Right atrium auricular region (tissue), 2 donors: ENCODE results near the gene SUGP1. TPM values are rescaled to one million over a fixed set of nuclear protein-coding genes. Genes with fewer than 3 reads are reported as not detected.

ENCODE experiments used
- DNase-seq: peaks from one replicate; pipeline ENCODE4 v3.0.0-alpha.2; 2019; ENCODE audit warnings: low spot score
- H3K27ac ChIP-seq, 2 donors: fragments of 200-600 bp; sonication (generic); 1 replicate in 1 of 2; 2 replicates in 1 of 2; pipeline ENCODE4 v1.5.1; 2016 to 2019
- H3K27me3 ChIP-seq, 2 donors: fragments of 200-600 bp; sonication (generic); one replicate each; pipeline versions ENCODE4 v1.5.1 to v1.6.0; 2017 to 2019
- H3K36me3 ChIP-seq: fragments of 200-600 bp; sonication (generic); one replicate; pipeline ENCODE4 v1.5.1; 2016
- H3K4me1 ChIP-seq, 2 donors: fragments of 200-600 bp; sonication (generic); one replicate each; pipeline versions ENCODE4 v1.5.1 to v1.6.0; 2017 to 2019
- H3K4me3 ChIP-seq, 2 donors: fragments of 200-600 bp; sonication (generic); 1 replicate in 1 of 2; 2 replicates in 1 of 2; pipeline ENCODE4 v1.5.1; 2017 to 2019; ENCODE audit warnings: mild to moderate bottlenecking in 1 of 2, moderate library complexity in 1 of 2
- H3K9me3 ChIP-seq, 2 donors: fragments of 200-600 bp; sonication (generic); one replicate each; pipeline ENCODE4 v1.5.1; 2019
- CTCF ChIP-seq, 2 donors: fragments of 200-600 bp; sonication (generic); IDR thresholded peaks; one replicate each; pipeline ENCODE4 v1.5.1; 2019; ENCODE audit warnings: antibody characterized with exemption in 2 of 2
- total RNA-seq, 2 donors: library from RNA; depleted of rRNA; stranded (reverse); fragments of >200 nt; gene quantifications; one replicate each; pipeline ENCODE4 v1.1.0, GENCODE V29; 2016

The SUGP1 gene
- total RNA-seq, 2 donors from 2014 or later, result 33.7 to 36.6 TPM

- no peak for TF ChIP-seq CTCF (IDR thresholded peaks at IDR 0.05)
- Histone ChIP-seq H3K27me3 (no peaks in the 10 kb centered on the region), H3K9me3 (no peaks in the 10 kb centered on the region), H3K4me1 (no peaks in the 10 kb centered on the region), H3K27ac (no peak overlapping the region), H3K4me3 (no peak overlapping the region), H3K36me3 (peaks cover 56% of the 10 kb centered on the region)
- no peak for DNase-seq
Measured at GRCh38 chr19:19303411-19303810, 16.9 kb downstream of the SUGP1 start.

GRCh38 chr19:19300613-19301012, 19.7 kb downstream of the SUGP1 start:
- no peak overlapping the region for H3K4me3 ChIP-seq
- H3K36me3 ChIP-seq, result peaks cover 40% of the 10 kb centered on the region
- no peak for TF ChIP-seq CTCF (IDR thresholded peaks at IDR 0.05)
- no peaks in the 10 kb centered on the region for H3K4me1 ChIP-seq
- DNase-seq, result no peak
- no peak overlapping the region for H3K27ac ChIP-seq
- no peaks in the 10 kb centered on the region for H3K27me3 ChIP-seq
- H3K9me3 ChIP-seq, result no peaks in the 10 kb centered on the region

- Histone ChIP-seq H3K27ac (no peak overlapping the region), H3K4me1 (no peaks in the 10 kb centered on the region), H3K4me3 (no peak overlapping the region), H3K9me3 (peaks cover 0 to 2% of the 10 kb centered on the region in 2 donors), H3K27me3 (no peaks in the 10 kb centered on the region), H3K36me3 (peaks cover 39% of the 10 kb centered on the region)
- no peak for TF ChIP-seq CTCF (IDR thresholded peaks at IDR 0.05)
- DNase-seq, result no peak
Measured at GRCh38 chr19:19297759-19298158, 22.6 kb downstream of the SUGP1 start.

GRCh38 chr19:19296953-19297689, 23.2 kb downstream of the SUGP1 start:
- TF ChIP-seq CTCF (IDR thresholded peaks at IDR 0.05), result no peak
- H3K4me1 ChIP-seq, result no peaks in the 10 kb centered on the region
- DNase-seq, result no peak
- H3K36me3 ChIP-seq, result peaks cover 38% of the 10 kb centered on the region
- no peak overlapping the region for H3K4me3 ChIP-seq
- H3K27ac ChIP-seq, result no peak overlapping the region
- H3K9me3 ChIP-seq, result peaks cover 0 to 6% of the 10 kb centered on the region in 2 donors
- no peaks in the 10 kb centered on the region for H3K27me3 ChIP-seq

- Histone ChIP-seq H3K4me1 (no peaks in the 10 kb centered on the region), H3K9me3 (peaks cover 0 to 6% of the 10 kb centered on the region in 2 donors), H3K36me3 (peaks cover 29% of the 10 kb centered on the region), H3K27ac (no peak overlapping the region), H3K4me3 (no peak overlapping the region), H3K27me3 (no peaks in the 10 kb centered on the region)
- no peak for TF ChIP-seq CTCF (IDR thresholded peaks at IDR 0.05)
- DNase-seq, result no peak
Measured at GRCh38 chr19:19294914-19295313, 25.4 kb downstream of the SUGP1 start.

GRCh38 chr19:19292607-19293006, 27.7 kb downstream of the SUGP1 start:
- H3K27me3 ChIP-seq, result no peaks in the 10 kb centered on the region
- peaks cover 0 to 6% of the 10 kb centered on the region in 2 donors for H3K9me3 ChIP-seq
- TF ChIP-seq CTCF (IDR thresholded peaks at IDR 0.05), result no peak
- H3K36me3 ChIP-seq, result peaks cover 41% of the 10 kb centered on the region
- no peak for DNase-seq
- no peak overlapping the region for H3K27ac ChIP-seq
- H3K4me1 ChIP-seq, result no peaks in the 10 kb centered on the region
- no peak overlapping the region for H3K4me3 ChIP-seq
